Measurements from ENCODE around the gene B4GALT4.

B4GALT4 gene

DNA sequence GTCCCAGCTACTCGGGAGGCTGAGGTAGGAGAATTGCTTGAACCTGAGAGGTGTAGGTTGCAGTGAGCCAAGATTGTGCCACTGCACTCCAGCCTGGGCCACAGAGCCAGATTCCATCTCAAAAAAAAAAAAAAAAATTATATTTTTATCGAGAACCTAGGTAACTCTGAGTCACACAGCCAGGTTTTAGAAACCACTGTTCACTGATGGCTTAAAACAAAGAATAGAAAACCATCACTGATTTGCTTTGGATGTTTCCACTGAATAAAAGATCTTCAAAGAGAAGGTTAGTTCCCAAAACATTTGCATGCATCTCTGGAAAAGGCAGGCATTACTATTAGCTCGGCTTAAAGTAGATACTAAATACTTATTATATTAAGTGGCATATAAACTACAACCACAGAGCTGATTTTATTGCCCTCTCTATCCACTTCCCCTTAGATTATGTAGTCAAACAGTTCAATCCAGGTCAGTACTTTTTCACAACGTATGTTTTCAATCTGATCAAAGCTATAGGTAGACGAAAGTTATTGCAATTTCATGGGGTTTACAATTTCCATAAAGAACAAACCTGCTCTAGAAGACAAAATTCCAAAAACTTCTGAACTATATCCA, 1.4 kb downstream of the B4GALT4 start:
- no peak for DNase-seq
- in situ Hi-C loops (cut with HindIII; ENCODE audit: low pct_ligation_motif_present, low pct_unique_long_range_greater_than_20kb, low sequenced_read_pairs): no loop called here

DNA sequence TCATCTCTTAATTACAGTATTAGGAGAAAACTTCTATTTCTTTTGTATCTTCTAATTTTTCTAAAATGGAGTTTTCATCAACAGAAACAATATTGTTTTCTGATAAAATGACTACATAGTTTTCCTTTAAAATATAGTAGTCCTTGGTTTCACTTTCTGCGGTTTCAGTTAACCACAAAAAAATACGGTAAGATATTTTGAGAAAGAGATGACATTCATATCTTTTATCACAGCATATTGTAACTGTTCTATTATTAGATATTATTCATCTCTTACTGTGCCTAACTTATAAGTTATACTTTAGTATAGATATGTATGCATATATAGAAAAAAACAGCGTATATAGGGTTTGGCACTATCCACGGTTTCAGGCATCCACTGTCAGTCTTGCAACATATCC, 2.3 kb downstream of the B4GALT4 start:
- in situ Hi-C loops (cut with HindIII; ENCODE audit: low pct_ligation_motif_present, low pct_unique_long_range_greater_than_20kb, low sequenced_read_pairs): no loop called here
- no peak for DNase-seq

DNA sequence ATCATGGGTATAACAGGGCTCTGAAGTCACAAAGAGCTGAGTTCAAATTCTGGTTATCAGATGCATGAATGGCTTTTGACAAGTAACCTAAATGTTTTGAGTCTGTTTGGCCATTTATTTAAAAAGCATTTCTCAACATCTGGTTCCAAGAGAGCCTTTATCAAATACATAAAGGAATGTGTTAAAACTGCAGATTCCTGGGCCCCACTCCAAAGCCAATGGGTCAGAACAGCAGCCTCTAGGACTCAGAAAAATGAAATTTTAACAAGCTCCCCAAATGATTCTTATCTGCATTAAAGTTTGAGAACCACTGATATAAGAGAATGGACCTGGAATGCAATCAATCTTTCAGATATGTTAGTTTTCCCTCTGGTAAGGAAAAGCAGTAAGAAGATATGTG, 3.4 kb downstream of the B4GALT4 start:
- no peak for DNase-seq
- in situ Hi-C loops (cut with HindIII; ENCODE audit: low pct_ligation_motif_present, low pct_unique_long_range_greater_than_20kb, low sequenced_read_pairs): no loop called here

DNA sequence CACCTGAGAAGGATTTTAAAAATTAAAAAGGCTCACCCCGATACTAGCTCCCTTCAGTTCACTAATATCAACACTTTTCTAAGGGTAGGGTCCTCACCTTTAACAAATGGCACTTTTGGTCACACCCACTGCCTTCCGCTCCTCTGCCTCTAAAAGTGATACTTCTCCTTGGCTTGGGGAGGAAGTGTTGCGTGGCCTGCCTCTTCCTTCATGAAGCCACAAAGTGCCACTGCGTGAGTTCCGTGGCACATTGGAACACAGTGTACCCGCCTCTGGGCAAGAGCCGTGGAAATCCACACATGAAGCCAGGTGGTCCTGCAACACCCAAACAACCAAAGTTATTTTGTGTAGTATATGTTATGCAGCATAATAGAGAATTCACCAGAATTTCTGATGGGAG, 3.9 kb downstream of the B4GALT4 start:
- in situ Hi-C loops (cut with HindIII; ENCODE audit: low pct_ligation_motif_present, low pct_unique_long_range_greater_than_20kb, low sequenced_read_pairs): no loop called here
- no peak for DNase-seq

DNA sequence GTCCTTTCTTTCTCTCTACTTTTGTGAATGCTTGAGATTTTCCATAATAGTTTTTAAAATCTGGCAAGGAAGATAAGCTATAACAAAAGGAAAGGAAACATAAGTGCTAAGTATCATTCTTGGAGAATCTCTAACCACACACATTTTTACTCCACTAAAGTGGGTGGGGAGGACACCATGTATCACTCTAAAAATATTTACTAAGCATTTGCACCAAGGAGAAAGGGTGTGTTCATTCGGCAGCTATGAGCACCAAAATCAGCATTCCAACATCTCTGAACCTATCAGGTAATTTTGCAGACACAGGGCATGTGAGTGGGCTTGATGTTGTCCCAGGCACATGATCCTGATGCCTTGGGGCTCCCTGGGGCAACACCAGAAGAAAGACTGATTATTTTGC, 5.5 kb downstream of the B4GALT4 start:
- no peak for DNase-seq
- in situ Hi-C loops (cut with HindIII; ENCODE audit: low pct_ligation_motif_present, low pct_unique_long_range_greater_than_20kb, low sequenced_read_pairs): no loop called here

DNA sequence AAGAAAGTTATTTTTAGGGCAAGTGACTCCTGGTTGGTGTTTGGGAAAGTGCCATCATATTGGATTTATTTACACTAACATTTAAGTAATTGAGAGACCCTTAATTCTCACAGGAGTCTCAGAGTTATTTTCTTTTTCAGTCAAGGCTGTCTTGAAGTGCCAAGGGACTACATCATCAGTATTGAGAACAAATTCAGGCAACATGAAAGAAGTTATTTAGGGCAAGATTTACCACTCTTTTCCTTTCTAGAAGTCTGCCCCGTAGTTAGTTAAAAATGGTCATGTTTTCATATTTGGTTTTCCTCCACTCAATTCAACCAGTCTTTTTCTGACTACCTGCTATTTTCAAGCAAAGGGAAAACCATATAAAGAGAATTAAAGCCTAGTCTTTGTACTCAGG, 6.1 kb downstream of the B4GALT4 start:
- in situ Hi-C loops (cut with HindIII; ENCODE audit: low pct_ligation_motif_present, low pct_unique_long_range_greater_than_20kb, low sequenced_read_pairs): no loop called here
- DNase-seq: no peak

DNA sequence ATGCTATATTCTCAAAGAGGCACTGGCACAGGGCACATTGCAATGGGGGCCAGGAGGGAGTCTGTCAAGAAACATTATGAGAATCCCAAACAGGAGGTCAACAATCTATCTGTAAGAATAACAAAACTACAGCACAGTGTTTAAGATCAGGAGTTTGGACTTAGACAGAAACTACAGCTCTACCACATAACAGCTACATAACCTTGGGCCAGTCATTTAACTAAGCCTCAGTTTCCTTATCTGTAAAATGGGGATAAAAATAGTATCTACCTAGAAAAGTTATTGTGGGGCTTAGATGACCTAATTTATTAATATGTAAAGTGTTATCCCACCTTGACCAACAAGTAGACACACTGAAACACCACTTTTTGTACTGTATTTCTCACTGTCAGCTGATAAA, 9.9 kb downstream of the B4GALT4 start:
- in situ Hi-C loops (cut with HindIII; ENCODE audit: low pct_ligation_motif_present, low pct_unique_long_range_greater_than_20kb, low sequenced_read_pairs): no loop called here
- no peak for DNase-seq

DNA sequence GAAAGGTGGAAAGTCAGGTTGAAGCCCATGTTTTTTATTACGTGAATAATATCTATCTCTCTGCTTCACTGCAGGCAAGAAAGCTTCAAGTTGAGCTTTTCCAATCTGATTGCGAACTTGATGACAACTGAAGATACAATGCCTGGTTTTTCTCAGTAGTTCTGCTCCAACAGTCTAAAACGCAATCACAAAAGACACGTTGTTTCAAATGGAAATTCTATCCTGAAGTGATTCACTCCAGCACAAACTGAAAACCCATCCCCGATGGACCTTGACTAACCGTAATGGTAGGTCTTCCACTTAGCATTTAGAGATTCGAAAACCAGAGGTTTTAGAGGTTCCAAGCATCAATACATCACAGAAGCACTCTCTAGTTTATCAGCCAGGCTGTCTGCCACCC, 10.6 kb downstream of the B4GALT4 start:
- no peak for DNase-seq
- in situ Hi-C loops (cut with HindIII; ENCODE audit: low pct_ligation_motif_present, low pct_unique_long_range_greater_than_20kb, low sequenced_read_pairs): no loop called here

DNA sequence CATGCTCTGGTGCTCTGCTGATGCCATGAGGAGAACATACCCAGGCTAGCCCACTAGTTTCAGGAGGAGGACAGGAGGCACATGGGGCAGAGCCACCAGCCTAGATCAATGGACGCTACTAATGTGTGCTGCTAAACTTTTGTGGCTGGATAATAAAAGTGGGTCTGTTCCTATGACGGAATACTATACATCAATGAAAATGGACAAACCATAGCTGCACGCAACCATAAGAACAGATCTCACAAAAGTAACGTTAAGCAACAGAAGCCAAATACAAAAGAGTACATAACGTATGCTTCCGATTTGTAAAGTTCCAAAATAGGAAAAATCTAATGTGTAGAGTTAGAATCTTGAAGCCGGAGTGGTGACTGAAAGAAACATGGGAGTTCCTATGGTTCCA, 11.5 kb downstream of the B4GALT4 start:
- in situ Hi-C loops (cut with HindIII; ENCODE audit: low pct_ligation_motif_present, low pct_unique_long_range_greater_than_20kb, low sequenced_read_pairs): no loop called here

DNA sequence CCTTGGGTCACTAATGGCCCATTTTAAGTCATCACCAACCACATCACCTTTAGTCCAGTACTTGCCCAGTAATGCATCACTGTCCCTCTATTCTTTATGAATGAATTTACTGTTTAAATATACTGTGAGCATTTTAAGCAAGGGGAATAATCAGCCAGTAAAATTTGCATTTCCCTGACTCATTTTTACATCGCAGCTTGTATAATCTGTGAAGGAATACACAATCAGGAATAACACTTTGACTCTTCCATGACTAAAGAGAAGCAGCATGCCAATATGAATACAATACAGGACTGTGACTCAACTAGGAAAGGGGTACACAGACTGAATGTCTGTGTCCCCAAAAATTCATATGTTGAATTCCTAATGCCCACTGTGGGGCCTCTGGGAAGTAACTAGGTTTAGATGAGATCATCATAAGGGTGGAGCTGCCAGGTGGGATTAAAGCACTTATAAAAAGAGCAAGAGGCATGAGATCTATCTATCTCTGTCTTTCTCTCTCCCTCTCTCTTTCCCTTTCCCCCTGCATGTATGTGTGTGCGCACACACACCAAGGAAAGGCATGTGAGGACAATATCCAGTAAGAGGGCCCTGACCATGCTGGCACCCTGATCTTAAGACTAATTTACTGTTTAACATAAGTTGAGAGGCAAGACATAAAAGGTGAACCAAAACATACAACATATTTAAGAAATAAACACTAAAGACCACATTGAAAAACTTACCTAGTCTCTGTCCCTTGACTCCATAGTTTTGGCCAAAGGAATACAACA, 12.1 kb downstream of the B4GALT4 start:
- in situ Hi-C loops (cut with HindIII; ENCODE audit: low pct_ligation_motif_present, low pct_unique_long_range_greater_than_20kb, low sequenced_read_pairs): no loop called here

More for the DNA sequence above, 11.5 kb downstream of the B4GALT4 start:
- DNase-seq: no peak

DNA sequence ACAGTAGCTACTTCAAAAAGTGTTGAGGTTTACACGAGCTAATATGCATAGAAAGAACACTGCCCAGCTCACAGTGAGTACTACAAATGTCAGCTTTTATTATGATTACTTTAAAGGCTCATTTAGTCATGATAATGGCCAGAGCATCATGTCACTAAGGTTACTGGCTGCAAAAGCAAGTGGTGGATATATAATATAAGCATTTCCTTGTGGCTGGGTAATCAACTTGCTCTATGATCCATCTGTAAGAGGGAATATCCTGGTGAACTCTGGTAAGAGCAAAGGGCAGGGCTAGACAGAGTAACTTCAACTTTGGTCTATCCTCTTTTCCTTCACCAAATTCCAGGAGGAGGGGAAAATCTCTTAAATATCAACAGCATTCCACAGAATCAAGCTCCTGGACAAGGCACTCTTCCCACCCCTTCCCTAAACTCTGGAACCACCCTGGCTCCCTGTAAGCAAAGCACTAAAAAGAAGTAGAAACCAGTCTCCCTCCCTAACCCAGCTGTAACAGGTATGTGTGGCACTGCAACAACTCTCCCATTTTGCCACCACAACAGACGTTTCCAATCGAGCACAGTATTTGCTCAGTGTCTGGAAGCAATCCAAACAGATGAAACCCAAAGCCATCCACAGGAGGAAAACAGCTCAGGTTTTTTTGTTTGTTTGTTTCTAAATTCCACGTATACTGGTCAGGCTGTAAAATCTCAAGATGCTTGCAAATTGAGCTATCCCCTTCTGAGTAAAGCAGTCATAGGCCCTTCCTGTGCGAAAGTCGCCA, 13.4 kb downstream of the B4GALT4 start:
- DNase-seq: no peak
- in situ Hi-C loops (cut with HindIII; ENCODE audit: low pct_ligation_motif_present, low pct_unique_long_range_greater_than_20kb, low sequenced_read_pairs): no loop called here

More for the DNA sequence above, 12.1 kb downstream of the B4GALT4 start:
- no peak for DNase-seq

DNA sequence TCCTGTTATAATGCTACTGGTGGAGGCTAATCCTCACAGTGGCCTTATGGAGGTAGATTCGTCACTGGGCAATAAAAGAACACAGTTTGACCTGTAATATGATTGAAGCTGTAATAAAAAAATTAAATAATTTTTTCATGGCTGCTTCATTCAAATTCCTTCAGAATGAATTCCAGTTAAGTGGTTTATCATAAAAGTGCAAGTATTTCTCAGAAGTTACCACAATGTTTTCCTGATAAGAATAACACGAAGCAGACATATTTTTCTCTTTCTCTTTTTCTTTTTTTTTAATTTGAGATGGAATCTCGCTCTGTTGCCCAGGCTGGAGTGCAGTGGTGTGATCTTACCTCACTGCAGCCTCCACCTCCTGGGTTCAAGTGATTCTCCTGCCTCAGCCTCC, 15.6 kb downstream of the B4GALT4 start:
- DNase-seq: no peak
- in situ Hi-C loops (cut with HindIII; ENCODE audit: low pct_ligation_motif_present, low pct_unique_long_range_greater_than_20kb, low sequenced_read_pairs): no loop called here

DNA sequence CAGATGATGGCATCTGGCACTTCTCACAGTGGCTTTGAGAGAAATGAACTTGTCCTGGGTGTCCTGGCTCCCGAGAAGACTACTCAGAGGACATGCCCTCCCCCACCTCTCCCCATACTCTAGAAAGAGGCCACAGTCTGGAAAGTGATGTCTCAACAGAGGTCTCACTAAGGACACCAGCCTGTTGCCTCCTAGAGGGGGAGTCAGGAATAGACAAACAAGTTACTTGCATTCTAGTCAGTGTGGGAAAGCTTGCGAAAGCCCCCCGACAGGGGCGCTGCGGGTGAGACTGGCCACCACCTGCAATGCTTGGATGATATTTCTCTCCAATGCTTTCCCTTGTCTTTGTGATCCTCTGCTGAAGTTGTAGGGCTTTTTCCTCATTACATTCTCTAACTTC, 17.2 kb downstream of the B4GALT4 start:
- in situ Hi-C loops (cut with HindIII; ENCODE audit: low pct_ligation_motif_present, low pct_unique_long_range_greater_than_20kb, low sequenced_read_pairs): no loop called here
- DNase-seq: no peak

DNA sequence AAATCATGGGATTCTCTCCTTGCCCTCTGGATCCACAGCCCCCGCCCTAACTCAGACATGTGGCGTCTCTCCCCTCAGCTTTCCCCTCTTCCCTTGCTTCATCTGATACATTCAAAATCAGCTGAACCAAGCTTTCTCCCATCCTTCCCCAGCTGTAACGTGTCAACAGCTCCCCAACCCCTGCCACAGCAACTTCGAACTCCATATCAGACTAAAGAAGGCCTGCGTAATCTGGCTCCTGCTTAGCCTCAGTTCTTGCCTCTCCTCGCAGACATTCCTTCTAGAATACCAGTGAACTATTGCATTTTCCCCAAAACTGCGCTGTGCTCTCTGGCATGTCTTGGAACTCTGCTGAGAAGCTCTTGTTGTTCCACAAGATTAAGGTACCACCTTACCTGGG, 18.3 kb downstream of the B4GALT4 start:
- in situ Hi-C loops (cut with HindIII; ENCODE audit: low pct_ligation_motif_present, low pct_unique_long_range_greater_than_20kb, low sequenced_read_pairs): no loop called here
- no peak for DNase-seq

DNA sequence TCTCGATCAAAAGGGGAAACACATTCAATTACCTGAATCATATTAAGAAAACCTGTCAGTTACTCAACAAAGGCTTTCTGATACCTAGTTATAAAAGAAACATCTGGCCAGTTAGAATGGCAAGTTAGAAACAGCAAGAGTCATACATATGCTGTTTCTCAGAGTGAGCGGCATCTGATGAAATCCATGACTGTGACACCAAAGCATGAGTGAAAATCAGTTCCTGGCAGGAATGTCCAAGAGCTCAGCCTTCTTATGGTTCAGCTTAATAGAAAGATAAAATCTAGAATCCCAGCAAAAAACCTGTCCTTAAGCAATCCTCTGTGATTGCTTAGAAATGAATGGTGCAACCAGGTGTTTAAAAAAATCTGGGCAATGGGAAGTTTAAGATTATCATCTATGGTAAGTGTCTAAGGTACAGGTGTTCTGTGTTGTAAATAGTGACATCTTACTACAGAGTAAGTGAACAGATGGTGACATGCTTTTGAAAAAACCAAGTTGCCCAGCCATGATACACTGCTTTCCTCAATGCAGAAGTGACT, 18.8 kb downstream of the B4GALT4 start:
- no peak for DNase-seq
- in situ Hi-C loops (cut with HindIII; ENCODE audit: low pct_ligation_motif_present, low pct_unique_long_range_greater_than_20kb, low sequenced_read_pairs): no loop called here

DNA sequence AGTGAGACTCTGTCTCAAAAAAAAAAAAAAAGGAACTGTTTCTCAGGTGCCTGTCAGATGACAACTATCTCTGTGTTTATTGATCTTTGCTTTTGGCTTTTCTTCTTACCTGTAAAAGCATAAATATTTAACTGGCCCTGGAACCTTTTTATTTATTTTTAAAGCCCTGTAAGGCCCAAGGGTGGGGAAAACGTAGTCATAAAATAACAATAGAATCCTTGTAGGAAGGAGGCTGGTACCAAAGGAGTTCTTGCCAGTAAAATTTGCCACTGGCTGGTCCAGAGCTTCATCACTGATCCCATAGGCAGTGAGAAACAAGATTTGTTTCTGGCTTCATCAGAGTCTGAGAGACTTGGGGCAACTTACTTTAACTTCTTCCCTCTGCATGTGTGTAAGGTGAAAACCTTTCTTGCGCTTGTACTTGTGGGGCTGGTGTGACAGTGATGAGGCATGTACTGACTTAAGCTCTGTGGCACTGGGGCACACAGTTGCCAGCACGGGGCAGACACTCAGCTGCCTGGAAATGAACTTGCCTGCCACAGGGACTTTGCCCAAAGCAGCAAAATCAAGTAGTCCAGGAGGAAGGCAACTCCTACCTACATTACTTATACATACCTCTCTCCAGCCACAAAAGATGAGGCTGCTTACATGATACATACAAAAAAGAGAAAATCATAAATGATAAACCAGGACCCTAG, 19.6 kb downstream of the B4GALT4 start:
- DNase-seq: no peak
- in situ Hi-C loops (cut with HindIII; ENCODE audit: low pct_ligation_motif_present, low pct_unique_long_range_greater_than_20kb, low sequenced_read_pairs): no loop called here

DNA sequence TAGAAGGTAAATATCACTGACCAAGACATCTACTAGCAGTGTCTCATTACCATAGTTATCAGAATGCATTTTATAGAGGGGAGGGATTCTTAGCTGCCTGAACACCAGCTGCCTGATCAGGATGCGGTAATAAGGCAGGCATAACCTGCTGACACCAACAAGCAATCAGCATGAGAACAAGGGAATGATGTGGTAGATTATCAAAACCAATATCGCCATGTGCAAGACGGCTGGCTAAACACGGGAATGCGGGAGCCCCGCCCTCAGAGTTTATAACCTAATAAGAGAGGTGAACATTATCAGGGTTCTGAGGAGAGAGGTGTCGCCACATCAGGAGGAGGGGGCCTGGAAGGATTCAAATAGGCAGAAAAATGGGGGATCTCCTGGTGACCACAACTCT, 20.5 kb downstream of the B4GALT4 start:
- in situ Hi-C loops (cut with HindIII; ENCODE audit: low pct_ligation_motif_present, low pct_unique_long_range_greater_than_20kb, low sequenced_read_pairs): no loop called here

DNA sequence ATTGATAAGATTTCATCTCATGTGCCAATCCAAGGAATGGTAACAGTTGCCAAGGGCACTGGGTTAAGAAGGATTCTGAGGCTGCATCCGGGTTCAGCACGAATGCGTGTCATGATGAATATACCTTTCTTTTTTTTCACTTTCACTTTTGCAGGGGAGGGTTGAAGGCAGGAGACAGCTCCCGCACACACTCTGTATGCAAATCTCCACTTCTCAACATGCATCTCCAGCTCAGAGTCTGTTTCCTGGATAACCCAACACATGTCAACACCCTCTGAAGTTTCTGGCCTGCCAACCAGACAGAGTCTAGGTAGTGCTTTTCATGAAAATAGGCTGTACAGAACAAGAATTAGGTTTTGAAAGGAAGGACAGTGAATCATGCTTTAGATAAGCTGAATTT, 21.6 kb downstream of the B4GALT4 start:
- in situ Hi-C loops (cut with HindIII; ENCODE audit: low pct_ligation_motif_present, low pct_unique_long_range_greater_than_20kb, low sequenced_read_pairs): no loop called here
- DNase-seq: no peak

More for the DNA sequence above, 20.5 kb downstream of the B4GALT4 start:
- no peak for DNase-seq

DNA sequence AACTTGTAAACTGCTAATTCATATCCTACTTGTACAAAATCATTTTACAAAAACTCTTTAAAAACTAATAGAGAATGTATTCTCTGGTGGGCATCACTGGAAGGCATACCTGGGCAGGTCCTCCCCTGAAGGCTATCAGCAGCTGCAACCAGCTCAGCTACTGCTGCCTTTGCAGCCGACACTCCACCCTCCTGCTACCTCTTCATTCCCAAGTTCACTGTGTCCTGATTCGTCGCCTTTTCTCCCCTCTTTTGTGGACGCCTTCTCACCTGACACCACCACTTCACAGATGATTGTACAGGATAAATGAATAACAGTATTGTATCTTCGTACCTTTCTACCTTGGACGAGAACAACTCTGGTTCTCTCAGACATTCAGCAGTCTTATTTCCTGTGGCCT, 28.9 kb downstream of the B4GALT4 start:
- in situ Hi-C loops (cut with HindIII; ENCODE audit: low pct_ligation_motif_present, low pct_unique_long_range_greater_than_20kb, low sequenced_read_pairs): no loop called here

More for the DNA sequence above, 28.9 kb downstream of the B4GALT4 start:
- no peak for DNase-seq
